Activated T-helper 2 cell treated with anti-CD3 and anti-CD28 coated beads, Interferon-gamma antibody, Interleukin-2, Interleukin-4, amounts not matched to agents 10 μg/mL and 5 μg/mL and 100 μg/mL, durations not matched to agents 14 hours and 24 hours and 36 hours (primary cell): ENCODE results near the gene GCSAM. TPM values are rescaled to one million over a fixed set of nuclear protein-coding genes. Genes with fewer than 3 reads are reported as not detected.

Experiments
- DNase-seq: peaks from one replicate; pipeline ENCODE4 v3.0.0; 2021; ENCODE audit warnings: low spot score
- H3K27ac Mint-ChIP-seq: one replicate; pipeline ENCODE4 v1.8.0; 2021; ENCODE audit warnings: mixed read lengths
- H3K27me3 Mint-ChIP-seq: one replicate; pipeline ENCODE4 v1.8.0; 2021; ENCODE audit warnings: low read depth, mixed read lengths
- H3K36me3 Mint-ChIP-seq: one replicate; pipeline ENCODE4 v1.8.0; 2021; ENCODE audit warnings: low read depth, mixed read lengths
- H3K4me1 Mint-ChIP-seq: one replicate; pipeline ENCODE4 v1.8.0; 2021; ENCODE audit warnings: low read depth, mixed read lengths
- H3K4me3 Mint-ChIP-seq: one replicate; pipeline ENCODE4 v1.8.0; 2021; ENCODE audit warnings: low read depth, mild to moderate bottlenecking, moderate library complexity, mixed read lengths
- H3K9me3 Mint-ChIP-seq: one replicate; pipeline ENCODE4 v1.8.0; 2021; ENCODE audit warnings: mixed read lengths
- intact Hi-C: fragments of 100-400 bp; cut with micrococcal nuclease; formaldehyde crosslinking; loops from one replicate; pipeline ENCODE4 v1.15.1; 2023
- total RNA-seq: library from RNA; stranded (reverse); gene quantifications from 2 replicates; pipeline ENCODE4 v1.2.3, GENCODE V29; 2022

Gene GCSAM
- total RNA-seq, 1 donor from 2014 or later, result 1.6 TPM

GRCh38 chr3:112127522-112128494 is 5.2 kb downstream of the GCSAM start:
- Mint-ChIP-seq H3K9me3 (no peaks in the 10 kb centered on the region), H3K27ac (no peak overlapping the region), H3K4me1 (peaks cover 51% of the 10 kb centered on the region), H3K36me3 (peaks cover 24% of the 10 kb centered on the region), H3K4me3 (peak overlapping the region; percentile 49), H3K27me3 (no peaks in the 10 kb centered on the region)
- intact Hi-C loops, result no loop called here
- no peak for DNase-seq

GRCh38 chr3:112126511-112126911 is 6.5 kb downstream of the GCSAM start:
- Mint-ChIP-seq H3K4me3 (no peak overlapping the region), H3K9me3 (no peaks in the 10 kb centered on the region), H3K27me3 (no peaks in the 10 kb centered on the region), H3K4me1 (peaks cover 44% of the 10 kb centered on the region), H3K36me3 (peaks cover 30% of the 10 kb centered on the region), H3K27ac (no peak overlapping the region)
- DNase-seq, result no peak
- intact Hi-C loops, result no loop called here

GRCh38 chr3:112124907-112125607 is 8.0 kb downstream of the GCSAM start:
- H3K9me3 Mint-ChIP-seq, result no peaks in the 10 kb centered on the region
- no peaks in the 10 kb centered on the region for H3K27me3 Mint-ChIP-seq
- no peak overlapping the region for H3K4me3 Mint-ChIP-seq
- intact Hi-C loops, result no loop called here
- DNase-seq, result no peak
- H3K4me1 Mint-ChIP-seq, result peaks cover 46% of the 10 kb centered on the region
- H3K36me3 Mint-ChIP-seq, result peaks cover 26% of the 10 kb centered on the region
- no peak overlapping the region for H3K27ac Mint-ChIP-seq

- Mint-ChIP-seq H3K27me3 (no peaks in the 10 kb centered on the region), H3K36me3 (peaks cover 29% of the 10 kb centered on the region), H3K4me1 (peaks cover 42% of the 10 kb centered on the region), H3K9me3 (no peaks in the 10 kb centered on the region), H3K27ac (no peak overlapping the region), H3K4me3 (no peak overlapping the region)
- intact Hi-C loops, result no loop called here
- no peak for DNase-seq
Observed at GRCh38 chr3:112123548-112123947, 9.5 kb downstream of the GCSAM start.

- Mint-ChIP-seq H3K4me3 (no peak overlapping the region), H3K36me3 (peaks cover 30% of the 10 kb centered on the region), H3K27me3 (no peaks in the 10 kb centered on the region), H3K27ac (no peak overlapping the region), H3K9me3 (no peaks in the 10 kb centered on the region), H3K4me1 (peaks cover 35% of the 10 kb centered on the region)
- DNase-seq, result no peak
- intact Hi-C loops, result no loop called here
Observed at GRCh38 chr3:112122870-112123269, 10.2 kb downstream of the GCSAM start.

- intact Hi-C loops, result no loop called here
- no peaks in the 10 kb centered on the region for H3K9me3 Mint-ChIP-seq
- H3K27me3 Mint-ChIP-seq, result no peaks in the 10 kb centered on the region
- H3K4me3 Mint-ChIP-seq, result no peak overlapping the region
- DNase-seq, result no peak
- H3K36me3 Mint-ChIP-seq, result peaks cover 39% of the 10 kb centered on the region
- peaks cover 28% of the 10 kb centered on the region for H3K4me1 Mint-ChIP-seq
- no peak overlapping the region for H3K27ac Mint-ChIP-seq
Observed at GRCh38 chr3:112121577-112122547, 11.2 kb downstream of the GCSAM start.

- intact Hi-C loops, result no loop called here
- Mint-ChIP-seq H3K27me3 (no peaks in the 10 kb centered on the region), H3K4me3 (no peak overlapping the region), H3K4me1 (peaks cover 19% of the 10 kb centered on the region), H3K27ac (no peak overlapping the region), H3K9me3 (no peaks in the 10 kb centered on the region), H3K36me3 (peaks cover 39% of the 10 kb centered on the region)
- no peak for DNase-seq
Observed at GRCh38 chr3:112119962-112120836, 12.8 kb downstream of the GCSAM start.

GRCh38 chr3:112117841-112118571 is 15.0 kb downstream of the GCSAM start:
- no peak for DNase-seq
- Mint-ChIP-seq H3K9me3 (no peaks in the 10 kb centered on the region), H3K4me3 (no peak overlapping the region), H3K36me3 (peaks cover 36% of the 10 kb centered on the region), H3K27ac (no peak overlapping the region), H3K27me3 (no peaks in the 10 kb centered on the region), H3K4me1 (peaks cover 24% of the 10 kb centered on the region)
- intact Hi-C loops, result no loop called here

GRCh38 chr3:112117415-112117814 is 15.6 kb downstream of the GCSAM start:
- no peak for DNase-seq
- intact Hi-C loops, result no loop called here
- H3K27me3 Mint-ChIP-seq, result no peaks in the 10 kb centered on the region
- peaks cover 26% of the 10 kb centered on the region for H3K4me1 Mint-ChIP-seq
- no peaks in the 10 kb centered on the region for H3K9me3 Mint-ChIP-seq
- no peak overlapping the region for H3K27ac Mint-ChIP-seq
- no peak overlapping the region for H3K4me3 Mint-ChIP-seq
- peaks cover 31% of the 10 kb centered on the region for H3K36me3 Mint-ChIP-seq

GRCh38 chr3:112116748-112117186 is 16.3 kb downstream of the GCSAM start:
- DNase-seq, result no peak
- peaks cover 28% of the 10 kb centered on the region for H3K4me1 Mint-ChIP-seq
- no peaks in the 10 kb centered on the region for H3K27me3 Mint-ChIP-seq
- no peaks in the 10 kb centered on the region for H3K9me3 Mint-ChIP-seq
- no peak overlapping the region for H3K27ac Mint-ChIP-seq
- intact Hi-C loops, result no loop called here
- H3K4me3 Mint-ChIP-seq, result no peak overlapping the region
- peaks cover 31% of the 10 kb centered on the region for H3K36me3 Mint-ChIP-seq

- Mint-ChIP-seq H3K4me3 (no peak overlapping the region), H3K27me3 (no peaks in the 10 kb centered on the region), H3K9me3 (no peaks in the 10 kb centered on the region), H3K27ac (no peak overlapping the region), H3K4me1 (peaks cover 26% of the 10 kb centered on the region), H3K36me3 (peaks cover 31% of the 10 kb centered on the region)
- intact Hi-C loops, result no loop called here
- no peak for DNase-seq
Observed at GRCh38 chr3:112115806-112116383, 17.2 kb downstream of the GCSAM start.
